Measurements from ENCODE around the gene TGFBR2.

DNA sequence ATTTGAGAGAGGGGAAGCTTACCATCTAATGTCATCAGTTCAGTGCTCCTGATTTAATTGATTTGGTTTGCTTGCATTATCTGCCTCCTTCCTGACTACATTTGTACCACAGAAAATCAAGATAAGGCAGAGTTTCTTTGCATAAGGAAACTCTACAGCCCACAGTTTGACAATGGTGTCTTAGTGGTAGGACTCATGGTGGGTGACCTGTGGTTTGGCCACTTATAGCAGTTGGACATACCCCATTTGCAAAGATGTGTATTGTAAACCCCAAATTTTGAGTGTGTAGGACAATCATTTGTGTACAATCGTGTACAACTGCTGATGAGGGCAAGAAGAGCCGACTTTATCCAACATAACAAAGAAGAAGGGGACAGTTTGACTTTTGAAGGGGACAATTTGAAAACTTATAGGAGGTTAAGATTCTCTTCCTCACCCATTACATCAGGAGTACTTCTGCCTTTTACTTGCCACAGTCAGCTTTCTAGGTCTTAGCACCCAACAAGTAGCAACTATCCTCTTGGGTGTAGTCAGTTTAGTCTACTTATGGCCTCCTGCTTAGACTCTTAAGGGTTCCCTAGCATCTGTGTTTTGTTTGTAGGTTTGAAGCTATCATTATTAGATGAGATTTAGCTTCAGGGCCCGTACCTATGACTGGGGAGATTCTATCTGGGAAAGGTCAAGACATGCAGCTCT lies 6.2 kb downstream of the TGFBR2 start:
- TF ChIP-seq, protein P1, sequence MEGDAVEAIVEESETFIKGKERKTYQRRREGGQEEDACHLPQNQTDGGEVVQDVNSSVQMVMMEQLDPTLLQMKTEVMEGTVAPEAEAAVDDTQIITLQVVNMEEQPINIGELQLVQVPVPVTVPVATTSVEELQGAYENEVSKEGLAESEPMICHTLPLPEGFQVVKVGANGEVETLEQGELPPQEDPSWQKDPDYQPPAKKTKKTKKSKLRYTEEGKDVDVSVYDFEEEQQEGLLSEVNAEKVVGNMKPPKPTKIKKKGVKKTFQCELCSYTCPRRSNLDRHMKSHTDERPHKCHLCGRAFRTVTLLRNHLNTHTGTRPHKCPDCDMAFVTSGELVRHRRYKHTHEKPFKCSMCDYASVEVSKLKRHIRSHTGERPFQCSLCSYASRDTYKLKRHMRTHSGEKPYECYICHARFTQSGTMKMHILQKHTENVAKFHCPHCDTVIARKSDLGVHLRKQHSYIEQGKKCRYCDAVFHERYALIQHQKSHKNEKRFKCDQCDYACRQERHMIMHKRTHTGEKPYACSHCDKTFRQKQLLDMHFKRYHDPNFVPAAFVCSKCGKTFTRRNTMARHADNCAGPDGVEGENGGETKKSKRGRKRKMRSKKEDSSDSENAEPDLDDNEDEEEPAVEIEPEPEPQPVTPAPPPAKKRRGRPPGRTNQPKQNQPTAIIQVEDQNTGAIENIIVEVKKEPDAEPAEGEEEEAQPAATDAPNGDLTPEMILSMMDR (IDR thresholded peaks at IDR 0.05; ENCODE audit: low read depth, low read length) = no peak
- TF ChIP-seq EZH2phosphoT487 (IDR thresholded peaks at IDR 0.05; ENCODE audit: low read depth) = no peak
